HG02870 (cell line): ENCODE results near the gene CCR8.
A peak's percentile ranks its signal among the peaks of the same experiment; 100 is the strongest.
"Not testable (repeated sequence)": the region's sequence is repeated elsewhere in the genome, so short reads cannot be mapped to it uniquely, and the experiment has no call there.

Experiments used
- ATAC-seq: cut with Tn5 transposase; IDR thresholded peaks from one replicate; pipeline ENCODE4 v1.9.1; 2021; ENCODE audit warnings: mild to moderate bottlenecking, moderate library complexity; ENCODE audit not compliant: unreplicated experiment

The CCR8 gene

DNA sequence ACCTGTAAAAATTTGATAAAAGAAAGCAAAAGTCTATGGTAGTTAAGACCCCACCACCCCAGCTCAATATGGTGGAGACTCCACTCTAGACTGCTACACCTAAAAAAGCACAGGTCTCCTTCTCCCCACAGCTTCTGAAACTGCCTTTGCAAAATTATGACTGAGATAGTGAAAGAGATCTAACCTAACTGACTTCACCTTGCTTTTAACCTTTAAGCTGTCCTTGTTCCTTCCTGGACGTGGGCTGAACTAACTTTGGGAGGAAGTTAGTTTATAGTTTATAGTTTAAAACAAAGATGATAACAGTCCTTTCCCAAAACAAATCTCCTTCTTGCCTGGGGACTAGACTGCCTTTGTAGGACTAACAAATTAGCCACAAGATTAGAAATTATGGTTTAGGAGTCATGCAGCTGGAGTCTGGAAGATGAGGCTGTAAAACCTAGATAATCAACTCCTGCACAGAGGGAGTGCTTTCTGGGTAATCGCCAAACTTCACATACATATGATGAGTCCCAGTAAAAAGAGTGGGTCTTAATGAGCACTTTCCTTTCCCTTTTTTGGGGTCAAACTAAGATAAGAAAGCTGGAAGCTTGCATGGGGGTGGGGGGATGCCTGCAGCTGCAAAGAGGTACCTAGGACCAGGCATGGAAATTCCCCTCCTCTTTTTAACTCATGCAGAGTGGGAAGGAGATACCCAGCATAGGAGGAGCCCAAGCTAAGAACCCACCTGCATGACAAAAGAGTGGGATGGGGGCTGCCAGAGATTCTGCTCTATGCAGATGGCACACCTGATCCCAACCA, 17.5 kb downstream of the CCR8 start:
- peak; percentile 92 for ATAC-seq

DNA sequence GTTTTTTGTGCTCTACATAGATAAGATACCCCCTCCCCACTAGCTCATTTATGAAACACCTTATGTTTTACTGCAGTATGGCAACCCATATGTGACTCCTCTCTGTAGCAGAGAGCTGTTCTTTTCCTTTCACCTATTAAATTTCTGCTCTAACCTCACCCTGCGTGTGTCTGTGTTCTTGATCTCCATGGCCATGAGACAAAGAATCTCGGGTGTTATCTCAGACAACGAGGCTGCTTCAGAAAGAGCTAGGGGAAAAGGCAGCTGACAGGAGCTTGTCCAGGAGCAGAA, 18.0 kb downstream of the CCR8 start:
- ATAC-seq = no peak

DNA sequence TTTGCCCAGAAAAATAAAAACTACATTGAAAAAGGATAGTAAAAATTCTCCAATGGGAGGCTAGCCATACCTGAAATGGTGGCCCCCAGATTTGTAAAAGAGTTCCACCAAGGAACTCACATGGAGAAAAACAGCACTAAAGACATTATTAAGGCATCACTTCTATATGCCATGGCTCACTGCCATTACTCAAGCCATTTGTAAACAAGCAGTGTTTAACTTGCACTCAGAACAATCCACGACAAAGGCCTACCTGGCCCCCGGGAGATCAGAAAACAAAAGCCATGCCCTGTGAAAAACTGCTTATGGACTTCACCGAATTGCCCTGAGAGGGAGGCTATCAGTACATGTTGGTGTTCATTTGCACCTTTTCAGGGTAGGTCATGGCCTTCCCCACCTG, 19.6 kb downstream of the CCR8 start:
- no peak for ATAC-seq

DNA sequence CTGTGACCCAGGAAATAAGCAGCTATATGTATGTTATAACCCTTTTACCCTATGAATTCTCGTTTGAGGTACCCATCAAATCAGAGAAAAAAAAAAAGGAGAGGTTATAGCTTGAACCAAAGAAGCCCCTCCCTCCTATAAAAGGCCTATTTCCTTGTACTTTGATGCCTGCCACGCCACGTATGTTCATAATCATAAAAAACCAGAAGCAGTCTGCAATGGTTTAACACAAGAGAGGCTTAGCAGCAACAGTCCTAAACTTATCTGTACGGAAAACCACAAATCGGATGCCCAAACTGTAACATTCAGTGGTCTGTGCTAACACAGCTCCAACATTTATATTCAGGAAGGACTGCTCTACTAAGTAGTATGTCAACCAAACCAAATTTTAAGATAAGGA, 21.2 kb downstream of the CCR8 start:
- no peak for ATAC-seq

DNA sequence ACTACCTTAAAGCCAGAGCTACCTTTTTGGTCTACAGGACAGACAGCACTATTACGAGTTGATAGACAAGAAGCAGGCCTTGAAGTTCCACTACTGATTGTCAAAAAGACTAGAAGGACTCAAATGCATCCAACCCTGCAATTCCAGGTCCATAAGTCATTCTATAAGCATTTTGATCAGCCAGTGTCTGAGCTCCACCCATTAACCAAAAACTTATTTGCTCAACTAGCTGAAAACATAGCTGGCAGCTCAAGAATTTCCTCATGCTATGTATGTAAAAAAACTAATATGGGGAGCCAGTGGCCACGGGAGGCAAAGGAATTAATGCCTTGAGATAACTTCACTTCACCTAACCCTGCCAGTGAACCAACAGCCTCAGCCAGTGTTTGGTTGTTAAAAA, 21.6 kb downstream of the CCR8 start:
- not testable (repeated sequence) for ATAC-seq

DNA sequence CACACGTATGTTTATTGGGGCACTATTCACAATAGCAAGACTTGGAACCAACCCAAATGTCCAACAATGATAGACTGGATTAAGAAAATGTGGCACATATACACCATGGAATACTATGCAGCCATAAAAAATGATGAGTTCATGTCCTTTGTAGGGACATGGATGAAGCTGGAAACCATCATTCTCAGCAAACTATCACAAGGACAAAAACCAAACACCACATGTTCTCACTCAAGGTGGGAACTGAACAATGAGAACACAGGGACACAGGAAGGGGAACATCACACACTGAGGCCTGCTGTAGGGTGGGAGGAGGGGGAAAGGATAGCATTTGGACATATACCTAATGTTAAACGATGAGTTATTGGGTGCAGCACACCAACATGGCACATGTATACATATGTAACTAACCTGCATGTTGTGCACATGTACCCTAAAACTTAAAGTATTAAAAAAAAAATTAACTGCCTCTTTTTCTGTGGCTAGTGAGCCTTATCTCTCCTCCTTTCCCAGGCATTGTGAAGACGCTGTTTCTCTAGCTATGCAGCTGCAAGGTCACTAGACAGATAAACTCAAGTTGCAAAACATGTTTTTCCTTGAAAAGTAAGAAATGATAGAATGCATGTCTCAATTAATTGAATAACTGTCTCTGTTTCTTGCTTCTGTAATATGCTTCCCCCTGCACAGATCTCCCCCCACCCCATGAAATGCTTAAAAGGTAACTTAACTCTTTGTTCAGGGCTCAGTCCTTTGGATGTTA, 23.8 kb downstream of the CCR8 start:
- not testable (repeated sequence) for ATAC-seq

DNA sequence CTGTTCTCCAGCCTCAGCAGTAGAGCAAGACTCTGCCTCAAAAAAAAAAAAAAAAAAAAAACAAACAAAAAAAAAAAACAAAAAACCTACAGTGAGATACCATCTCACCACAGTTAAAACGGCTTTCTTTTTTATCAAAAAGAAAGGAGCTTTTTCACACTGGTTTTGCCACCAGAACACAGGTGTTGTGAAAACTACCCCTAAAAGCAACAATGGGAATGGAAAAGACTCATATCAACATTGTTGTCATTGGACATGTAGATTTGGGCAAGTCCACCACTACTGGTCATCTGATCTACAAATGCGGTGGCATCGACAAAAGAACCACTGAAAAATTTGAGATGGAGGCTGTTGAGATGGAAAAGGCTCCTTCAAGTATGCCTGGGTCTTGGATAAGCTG, 28.8 kb downstream of the CCR8 start:
- ATAC-seq = no peak

DNA sequence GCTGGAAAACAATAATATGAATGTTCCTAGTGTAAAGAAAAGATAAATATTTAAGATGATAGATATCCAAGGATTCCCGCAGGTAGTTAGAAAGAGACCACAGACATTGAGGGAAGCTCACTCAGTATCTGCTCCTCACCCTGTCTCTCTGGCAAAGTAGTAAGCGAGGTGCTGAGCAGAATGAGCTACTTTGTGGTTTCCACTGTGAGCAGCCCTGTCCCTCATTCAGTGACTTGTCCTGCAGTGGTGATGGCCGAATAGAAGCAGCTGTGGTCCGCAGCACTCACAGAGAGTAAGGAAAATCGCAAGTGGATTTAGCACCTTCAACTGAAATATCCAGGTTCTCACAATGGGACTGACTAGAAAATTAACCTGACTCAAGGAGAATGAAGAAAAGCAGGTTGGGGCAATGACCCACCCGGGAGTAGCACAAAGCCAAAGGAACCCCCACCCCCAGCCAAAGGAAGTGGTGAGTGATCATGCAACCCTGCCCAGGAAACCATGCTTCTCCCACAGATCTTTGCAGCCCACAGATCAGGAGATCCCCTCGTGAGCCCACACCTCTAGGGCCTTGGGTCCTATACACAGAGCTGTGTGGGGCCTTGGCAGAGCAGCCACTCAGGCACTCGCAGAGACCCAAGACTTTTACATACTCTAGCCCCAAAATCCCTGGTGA, 31.9 kb downstream of the CCR8 start:
- peak; percentile 83 for ATAC-seq

DNA sequence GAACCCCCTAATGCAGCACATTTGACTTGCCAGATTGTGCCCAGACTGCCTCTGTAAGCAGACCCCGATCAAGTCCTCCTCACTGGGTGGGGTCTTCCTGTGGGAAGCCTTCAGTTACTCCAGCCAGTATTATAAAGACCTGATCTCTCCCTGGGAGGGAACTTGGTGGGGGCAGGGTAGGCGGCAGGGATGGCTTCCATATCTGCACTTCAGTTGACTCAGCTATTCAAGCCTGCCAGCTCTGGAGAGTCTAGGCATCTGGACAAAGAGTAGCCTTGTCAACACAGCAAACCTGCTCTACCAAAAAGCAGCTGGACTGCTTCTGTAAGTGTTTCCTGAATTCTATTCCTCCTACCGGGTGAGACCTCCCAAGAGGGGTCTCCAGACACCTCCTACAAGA, 32.7 kb downstream of the CCR8 start:
- no peak for ATAC-seq

DNA sequence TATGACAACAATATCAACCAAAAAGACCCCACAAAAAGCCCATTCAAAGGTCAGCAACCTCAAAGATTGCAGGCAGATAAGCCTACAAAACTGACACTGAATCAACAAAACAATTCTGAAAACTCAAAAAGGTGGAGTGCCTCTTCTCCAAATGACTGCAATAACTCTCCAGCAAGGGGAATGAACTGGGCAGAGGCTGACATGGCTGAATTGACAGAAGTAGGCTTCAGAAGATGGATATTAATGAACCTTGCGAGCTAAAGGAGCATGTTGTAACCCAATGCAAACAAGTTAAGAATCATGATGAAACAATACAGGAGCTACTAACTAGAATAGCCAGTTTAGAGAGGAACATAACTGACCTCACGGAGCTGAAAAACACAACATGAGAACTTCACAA, 33.3 kb downstream of the CCR8 start:
- ATAC-seq = no peak

DNA sequence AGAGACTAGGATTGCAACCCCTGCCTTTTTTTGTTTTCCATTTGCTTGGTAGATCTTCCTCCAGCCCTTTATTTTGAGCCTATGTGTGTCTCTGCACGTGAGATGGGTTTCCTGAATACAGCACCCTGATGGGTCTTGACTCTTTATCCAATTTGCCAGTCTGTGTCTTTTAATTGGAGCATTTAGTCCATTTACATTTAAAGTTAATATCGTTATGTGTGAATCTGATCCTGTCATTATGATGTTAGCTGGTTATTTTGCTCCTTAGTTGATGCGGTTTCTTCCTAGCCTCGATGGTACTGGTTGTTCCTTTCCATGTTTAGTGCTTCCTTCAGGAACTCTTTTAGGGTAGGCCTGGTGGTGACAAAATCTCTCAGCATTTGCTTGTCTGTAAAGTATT, 40.9 kb downstream of the CCR8 start:
- not testable (repeated sequence) for ATAC-seq

DNA sequence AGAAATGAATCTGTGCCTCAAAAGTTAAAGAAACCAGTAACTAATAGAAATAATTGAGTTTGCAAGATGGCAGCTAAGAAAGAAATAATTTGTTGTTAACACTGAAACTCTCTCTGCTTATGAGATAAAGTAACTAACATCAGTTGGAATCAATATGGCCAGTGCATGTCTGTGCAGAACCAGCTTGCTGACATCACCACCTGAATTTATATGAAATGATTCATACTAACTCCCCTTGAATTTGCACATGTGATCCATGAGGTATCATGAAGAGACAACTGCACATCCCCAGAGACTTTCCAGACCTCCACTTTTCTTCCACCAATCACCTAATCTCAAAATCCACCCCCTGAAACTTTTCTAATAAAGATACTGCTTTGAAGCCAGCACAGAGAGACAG, 43.3 kb downstream of the CCR8 start:
- no peak for ATAC-seq

DNA sequence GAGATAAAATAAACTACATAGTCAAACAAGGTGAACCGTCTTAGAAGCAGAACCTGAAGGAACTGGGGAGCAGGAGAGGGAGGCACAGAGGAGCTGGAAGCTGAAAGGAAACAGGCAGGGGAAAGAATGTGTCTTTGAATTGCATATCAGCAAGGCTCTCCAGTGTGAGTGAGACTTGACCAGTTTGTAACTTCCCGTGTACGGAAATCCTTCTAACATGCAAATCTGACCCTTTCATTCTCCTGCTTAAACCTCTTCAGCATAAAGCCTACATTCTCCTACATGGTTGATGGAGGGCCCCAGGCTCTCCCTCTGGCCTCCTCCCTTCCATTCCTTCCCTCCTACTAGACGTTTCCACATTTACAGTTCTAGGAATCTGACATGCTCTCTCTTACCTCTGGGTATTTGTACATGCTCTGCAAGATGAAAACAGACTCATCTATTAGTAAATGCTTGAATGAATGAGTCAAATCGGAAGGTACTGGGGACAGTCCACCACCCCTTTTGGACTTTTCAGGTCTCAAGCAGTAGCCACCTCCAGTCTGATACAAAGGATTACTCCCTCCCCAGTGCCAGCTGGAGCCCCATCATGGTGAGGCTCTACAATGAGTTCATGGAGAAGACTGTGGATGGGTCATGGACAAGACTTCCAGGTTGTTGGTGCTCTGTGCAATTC, 47.6 kb downstream of the CCR8 start:
- peak; percentile 60 for ATAC-seq

DNA sequence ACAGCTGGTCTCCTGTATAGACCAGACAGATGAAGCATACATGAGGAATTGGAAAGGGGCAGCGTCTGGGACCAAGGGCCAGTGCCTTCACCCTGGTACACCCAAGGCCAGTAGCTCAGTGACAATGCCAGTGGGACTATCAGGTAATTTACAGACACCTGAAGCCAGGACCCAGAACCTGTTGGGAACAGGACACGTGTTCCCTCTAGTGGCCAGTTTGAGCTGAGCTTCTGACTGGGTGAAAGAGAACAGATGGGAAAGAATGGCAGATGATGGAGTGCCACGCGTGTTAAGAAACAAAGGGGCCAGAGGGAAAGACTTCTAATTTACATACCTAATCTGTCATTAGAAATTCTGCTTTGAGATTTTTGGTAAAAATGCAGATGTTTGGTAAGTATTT, 48.6 kb downstream of the CCR8 start:
- peak; percentile 42 for ATAC-seq

DNA sequence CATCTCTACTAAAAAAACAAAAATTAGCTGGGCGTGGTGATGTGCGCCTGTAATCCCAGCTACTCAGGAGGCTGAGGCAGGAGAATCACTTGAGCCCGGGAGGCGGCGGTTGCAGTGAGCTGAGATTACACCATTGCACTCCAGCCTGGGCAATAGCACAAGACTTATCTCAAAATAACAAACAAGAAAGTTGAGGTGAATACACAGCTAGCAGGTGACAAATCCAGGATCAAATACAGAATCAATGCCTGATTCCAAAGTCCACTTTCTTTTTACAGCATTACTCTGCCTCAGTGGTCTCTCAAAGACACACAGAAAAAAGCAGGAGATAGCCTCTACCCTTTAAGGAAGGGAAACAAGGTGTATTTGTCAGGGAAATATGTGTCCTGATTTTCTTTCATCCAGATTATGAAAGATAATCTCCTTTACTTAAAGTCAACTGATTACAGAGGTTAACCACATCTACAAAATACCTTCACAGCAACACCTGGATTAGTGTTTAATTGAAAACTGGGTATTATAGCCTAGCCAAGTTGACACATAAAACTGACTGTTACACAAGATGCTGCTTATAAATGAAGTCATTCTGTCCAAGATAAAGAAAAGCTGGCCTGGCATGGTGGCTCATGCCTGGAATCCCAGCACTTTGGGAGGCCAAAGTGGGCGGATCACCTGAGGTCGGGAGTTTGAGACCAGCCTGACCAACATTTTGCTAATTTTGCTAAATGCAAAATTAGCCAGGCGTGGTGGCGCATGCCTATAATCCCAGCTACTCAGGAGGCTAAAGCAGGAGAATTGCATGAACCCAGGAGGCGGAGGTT, 49.7 kb downstream of the CCR8 start:
- no peak for ATAC-seq

DNA sequence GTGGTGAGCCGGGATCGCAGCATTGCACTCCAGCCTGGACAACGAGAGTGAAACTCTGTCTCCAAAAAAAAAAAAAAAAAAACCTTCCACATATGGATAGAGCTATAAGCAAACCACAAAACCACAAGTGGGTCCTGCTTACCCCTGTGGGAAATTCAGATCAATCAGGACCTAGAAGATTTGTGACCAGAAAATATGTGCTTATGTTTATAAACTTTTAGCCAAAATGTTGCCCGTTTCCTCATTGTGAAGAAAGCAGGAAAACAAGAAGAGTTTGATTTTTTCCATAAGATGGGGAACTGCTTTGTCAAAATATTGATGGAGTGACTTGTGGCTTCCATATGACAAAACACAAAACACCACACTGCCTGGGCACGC, 50.3 kb downstream of the CCR8 start:
- no peak for ATAC-seq

DNA sequence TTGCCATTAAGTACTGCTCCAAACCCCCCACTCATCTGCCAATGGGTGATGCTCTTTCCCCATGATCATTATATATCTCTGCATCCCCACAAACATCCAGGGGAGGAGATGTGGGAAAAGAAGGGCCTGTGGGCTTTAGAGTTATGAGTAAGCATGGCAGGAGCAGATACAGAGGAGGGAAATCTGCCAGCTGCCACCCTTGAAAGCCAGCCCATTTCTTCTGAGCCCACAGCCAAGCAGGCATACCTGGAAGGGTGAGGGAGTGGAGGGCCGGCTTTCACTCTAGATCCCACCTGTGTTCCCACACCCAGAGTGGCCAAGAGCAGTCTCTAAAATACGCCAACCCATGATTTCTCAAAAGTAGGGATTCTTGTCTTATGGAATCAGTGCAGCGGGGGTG, 51.9 kb downstream of the CCR8 start:
- ATAC-seq = no peak
